Amniotic epithelial cell (primary cell): ENCODE data around the gene ERBB3.
A peak's percentile ranks its signal among the peaks of the same experiment; 100 is the strongest.
"Not testable (repeated sequence)": the region's sequence is repeated elsewhere in the genome, so short reads cannot be mapped to it uniquely, and the experiment has no call there.

Experiments
- DNase-seq: peaks from one replicate; pipeline ENCODE4 v3.0.0-alpha.2; 2010; ENCODE audit warnings: low read depth

The ERBB3 gene

DNA sequence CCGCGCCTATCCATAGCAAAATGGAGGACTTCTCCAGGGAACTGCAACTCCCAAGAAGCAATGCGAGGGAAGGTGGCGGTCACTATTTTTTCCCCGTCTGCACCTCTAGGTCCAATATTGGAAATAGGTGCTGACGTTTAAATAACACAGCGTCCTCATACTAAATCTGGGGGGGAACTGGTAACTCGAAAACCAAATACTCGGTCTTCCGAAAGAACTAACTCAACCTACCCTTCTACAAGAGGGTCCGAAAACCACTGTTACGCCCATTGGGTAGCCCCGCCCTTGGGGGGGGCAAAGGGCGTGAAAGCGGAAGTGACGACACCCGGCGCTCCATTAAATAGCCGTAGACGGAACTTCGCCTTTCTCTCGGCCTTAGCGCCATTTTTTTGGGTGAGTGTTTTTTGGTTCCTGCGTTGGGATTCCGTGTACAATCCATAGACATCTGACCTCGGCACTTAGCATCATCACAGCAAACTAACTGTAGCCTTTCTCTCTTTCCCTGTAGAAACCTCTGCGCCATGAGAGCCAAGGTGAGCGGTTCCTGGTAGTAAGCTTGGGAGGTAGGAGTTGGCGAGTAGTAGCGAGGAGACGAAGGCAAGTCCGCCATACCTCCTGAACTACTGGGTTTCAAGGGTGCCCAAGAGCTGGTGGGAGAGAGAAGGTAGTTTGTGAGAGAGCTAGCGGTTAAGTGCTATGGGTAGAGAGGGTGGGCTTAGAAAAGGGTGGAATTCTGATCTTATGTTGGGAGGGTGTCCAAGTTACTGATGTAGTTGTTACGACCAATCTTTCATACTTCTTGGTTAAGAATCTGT lies 36.5 kb downstream of the ERBB3 start, which contains the start of gene RPL41:
Gene RPL41 (plus strand): TSS at position 367 of the 815 bp plus-strand sequence.
- peak; percentile 87 for DNase-seq

DNA sequence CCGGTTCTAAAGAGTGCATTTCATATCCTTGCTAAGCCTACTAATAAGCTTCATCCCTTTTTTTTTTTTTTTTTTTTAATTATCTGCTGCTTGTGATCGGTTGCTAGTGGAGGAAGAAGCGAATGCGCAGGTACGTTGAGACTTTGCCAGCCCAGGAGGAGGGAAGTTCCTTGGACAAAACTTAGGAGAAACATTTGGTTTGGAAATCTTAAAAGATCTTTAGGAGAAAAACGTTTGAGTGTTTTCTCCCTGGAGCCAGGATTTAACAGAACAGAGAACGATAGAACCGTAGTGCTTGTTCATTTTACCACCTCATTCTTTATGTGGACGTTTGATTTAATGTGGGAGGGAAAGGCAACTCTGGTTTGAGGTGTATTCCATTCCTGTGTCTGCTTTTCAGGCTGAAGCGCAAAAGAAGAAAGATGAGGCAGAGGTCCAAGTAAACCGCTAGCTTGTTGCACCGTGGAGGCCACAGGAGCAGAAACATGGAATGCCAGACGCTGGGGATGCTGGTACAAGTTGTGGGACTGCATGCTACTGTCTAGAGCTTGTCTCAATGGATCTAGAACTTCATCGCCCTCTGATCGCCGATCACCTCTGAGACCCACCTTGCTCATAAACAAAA lies 37.2 kb downstream of the ERBB3 start:
- DNase-seq: not testable (repeated sequence)

DNA sequence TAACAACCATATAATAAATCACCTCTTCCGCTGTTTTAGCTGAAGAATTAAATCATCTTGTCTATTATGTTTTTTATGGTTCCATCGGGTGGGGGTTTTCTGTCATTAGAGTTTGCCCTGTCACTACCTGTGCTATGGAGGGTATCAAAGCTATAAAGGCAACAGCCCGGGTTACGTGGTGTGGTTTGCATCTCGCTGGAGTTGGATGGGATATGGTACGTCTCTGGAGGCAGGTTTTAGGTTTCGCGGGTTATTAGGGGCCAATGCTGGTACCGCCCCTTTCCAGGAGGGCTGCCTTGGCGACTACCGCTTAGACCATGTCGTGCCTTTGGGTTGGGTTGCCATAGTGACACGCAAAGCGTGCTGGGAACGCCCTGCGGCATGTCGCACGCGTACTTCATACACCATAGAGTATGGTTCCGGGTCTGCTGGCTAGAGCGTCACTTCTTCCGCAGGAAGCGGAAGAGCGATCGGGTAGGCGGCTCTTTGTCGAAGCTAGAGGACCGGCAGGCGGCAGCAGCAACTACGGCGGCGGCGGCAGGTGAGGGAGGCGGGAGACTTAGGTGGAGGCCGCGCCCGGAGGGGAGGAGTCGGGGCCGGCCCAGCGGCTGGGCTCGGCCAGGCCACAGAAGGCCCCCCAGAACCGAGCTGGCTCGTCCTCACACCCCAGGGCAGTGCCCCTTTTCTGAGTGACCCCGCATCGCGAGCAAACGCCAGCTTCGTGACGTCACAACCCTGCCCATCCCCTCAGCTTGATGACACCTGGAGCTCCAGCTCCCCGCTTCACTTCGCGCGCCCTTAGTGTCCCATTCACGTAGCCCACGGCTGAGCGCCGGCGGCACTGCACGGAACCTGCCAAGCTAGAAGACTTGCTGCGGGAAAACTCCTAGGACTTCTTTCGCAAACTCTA lies 38.1 kb downstream of the ERBB3 start, which contains the start of gene ZC3H10:
Gene ZC3H10 (plus strand): TSS at position 489 of the 910 bp plus-strand sequence. CDS start 2,297 bp downstream, outside the sequence.
- DNase-seq: peak; percentile 99

DNA sequence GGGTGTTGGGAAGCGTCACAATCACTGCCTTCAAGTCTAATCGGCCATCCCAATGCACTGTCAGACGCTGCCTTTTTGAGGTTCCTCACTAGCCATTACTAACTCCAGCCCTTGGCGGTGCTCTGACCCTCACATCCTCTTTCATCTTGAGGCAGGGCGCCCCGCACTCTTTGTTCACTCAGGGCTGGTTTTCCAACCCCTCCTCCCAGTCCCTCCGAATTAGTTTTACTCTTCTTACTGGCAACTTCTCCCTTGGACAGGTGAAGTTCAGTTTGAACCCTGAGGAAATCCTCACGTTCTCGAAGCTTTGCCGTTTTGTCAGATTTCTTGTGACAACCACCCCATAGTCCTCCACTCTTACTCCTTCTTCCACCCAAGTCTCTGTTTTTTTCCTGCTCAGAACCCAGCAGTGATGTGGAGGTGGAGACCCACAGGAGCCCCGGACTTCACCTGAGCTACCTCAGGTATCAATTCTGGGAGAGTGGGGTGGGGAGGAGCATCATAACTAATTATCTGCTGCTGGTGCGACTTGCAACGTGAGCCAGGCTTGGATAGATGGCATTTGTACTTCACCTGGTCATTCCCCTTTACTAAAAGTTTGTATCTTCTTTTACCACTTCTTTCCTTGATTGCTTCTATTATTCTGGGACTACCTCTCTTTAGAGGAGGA lies 38.9 kb downstream of the ERBB3 start:
- no peak for DNase-seq

DNA sequence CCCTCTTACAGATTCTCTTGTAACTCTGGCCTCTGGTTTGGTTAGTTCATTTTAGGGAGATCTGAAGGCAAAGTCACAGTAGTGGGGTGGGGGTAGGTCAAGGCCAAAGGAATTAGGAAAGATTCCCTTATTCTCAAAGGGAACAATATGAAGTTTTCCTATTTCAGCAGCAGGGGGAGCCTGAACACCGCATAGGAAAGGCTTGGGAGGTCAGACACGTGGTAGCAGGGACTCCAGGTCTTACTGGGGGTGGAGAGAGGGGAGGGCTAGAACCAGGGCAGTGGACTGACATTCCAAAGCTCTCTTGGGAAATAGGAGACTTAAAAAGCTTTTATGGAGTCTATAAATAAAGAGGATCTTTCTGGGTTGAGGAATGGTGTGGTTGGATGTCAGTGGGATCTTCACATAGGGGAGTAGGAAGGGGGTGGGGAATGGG lies 39.4 kb downstream of the ERBB3 start:
- peak; percentile 97 for DNase-seq

DNA sequence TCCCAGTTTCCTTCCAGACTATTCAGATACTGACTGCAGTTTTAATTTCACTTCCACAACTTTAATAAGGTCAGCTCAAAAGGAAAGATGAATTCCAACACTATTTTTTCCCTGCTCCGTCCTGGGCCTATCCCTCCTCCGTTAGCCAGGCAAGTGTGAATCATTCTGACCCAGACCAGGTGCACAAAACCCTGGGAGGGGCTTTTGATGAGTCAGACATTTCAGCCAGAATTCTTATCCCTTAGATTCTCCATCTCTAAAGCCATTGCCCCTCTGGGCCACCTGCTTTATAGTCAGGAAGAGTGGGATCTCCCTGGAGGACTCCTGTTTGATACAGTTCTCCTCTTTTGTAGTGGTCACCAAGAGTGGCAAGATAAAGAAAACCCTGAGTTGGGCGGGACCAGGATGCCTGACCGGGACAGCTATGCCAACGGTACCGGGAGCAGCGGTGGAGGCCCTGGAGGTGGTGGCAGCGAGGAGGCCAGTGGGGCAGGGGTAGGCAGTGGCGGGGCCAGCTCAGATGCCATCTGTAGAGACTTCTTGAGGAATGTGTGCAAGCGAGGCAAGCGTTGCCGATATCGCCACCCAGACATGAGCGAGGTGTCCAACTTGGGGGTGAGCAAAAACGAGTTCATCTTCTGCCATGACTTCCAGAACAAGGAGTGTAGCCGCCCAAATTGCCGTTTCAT lies 40.3 kb downstream of the ERBB3 start:
- no peak for DNase-seq

DNA sequence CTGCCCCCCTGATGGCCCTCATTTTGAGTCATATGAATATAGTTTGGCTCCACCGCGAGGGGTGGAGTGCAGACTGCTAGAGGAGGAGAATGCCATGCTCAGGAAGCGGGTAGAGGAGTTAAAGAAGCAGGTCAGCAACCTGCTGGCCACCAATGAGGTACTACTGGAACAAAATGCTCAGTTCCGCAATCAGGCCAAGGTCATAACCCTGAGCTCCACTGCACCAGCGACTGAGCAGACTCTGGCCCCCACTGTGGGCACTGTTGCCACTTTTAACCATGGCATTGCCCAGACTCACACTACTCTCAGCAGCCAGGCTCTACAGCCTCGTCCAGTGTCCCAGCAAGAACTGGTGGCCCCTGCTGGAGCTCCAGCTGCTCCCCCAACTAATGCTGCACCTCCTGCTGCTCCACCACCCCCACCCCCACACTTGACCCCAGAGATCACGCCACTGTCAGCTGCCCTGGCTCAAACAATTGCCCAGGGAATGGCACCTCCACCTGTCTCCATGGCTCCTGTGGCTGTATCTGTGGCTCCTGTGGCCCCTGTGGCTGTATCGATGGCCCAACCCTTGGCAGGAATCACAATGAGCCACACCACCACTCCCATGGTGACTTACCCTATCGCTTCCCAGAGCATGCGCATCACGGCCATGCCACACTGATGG lies 41.4 kb downstream of the ERBB3 start:
- no peak for DNase-seq

DNA sequence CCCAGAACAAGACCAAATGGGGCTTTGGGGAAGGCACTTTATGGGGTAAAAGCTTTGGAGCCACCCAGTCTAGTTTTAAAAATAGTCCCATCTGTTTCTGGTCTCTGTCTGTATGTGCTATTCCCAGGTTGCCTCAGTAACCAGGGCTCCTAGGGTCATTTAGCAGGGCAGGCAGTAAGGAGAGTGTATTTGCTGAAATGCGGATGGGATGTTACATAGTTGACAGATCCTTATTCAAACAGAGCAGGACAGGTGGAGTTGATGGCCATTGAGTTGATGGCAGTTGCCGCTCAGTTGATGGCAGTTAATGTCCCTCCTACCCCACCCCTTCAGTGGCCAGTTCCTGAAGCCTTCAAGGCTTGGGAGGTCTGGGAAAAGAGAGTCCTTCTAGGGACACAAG lies 42.7 kb downstream of the ERBB3 start:
- no peak for DNase-seq

DNA sequence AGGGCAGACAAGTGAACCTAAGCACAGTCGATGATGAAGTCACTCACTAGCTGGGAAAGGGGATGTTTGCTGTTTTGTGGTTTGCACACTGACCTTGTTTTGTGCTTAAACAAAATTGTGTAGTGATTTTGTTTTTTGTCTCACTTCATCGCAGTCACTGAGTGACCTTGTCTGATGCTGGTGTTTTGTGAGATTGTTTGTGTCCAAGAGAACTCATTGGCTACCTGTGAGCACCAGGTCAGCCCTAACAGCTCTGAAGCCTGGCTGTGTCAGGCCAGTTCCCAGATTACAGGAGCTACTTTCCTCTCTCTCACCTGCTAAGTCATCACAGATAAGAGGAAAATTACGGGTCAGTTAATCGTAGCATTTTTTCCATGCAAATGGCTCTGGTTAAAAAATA lies 44.2 kb downstream of the ERBB3 start:
- no peak for DNase-seq

DNA sequence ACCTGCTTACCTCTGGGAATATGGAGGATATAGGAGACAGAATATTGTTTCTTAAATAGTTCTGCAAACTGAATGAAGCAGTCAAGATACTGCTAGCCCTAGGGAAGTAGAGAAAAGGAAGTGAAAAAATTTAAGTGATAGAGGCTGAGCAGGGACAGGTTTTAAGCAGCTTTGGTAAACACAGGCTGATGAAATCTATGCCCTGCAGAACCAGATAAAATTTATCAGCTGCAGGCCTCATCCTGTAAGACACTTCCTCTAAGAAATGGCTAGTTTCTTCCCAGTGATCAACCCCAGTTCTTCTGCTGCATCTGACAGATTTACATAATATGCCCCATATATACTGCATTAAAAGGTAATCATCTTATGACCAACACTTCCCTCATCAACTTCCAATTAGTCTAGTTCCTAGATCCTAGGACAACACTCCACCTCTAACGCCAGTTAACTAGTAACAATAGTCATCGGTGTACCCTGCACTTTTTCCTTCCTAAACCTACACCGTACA lies 46.8 kb downstream of the ERBB3 start:
- no peak for DNase-seq

DNA sequence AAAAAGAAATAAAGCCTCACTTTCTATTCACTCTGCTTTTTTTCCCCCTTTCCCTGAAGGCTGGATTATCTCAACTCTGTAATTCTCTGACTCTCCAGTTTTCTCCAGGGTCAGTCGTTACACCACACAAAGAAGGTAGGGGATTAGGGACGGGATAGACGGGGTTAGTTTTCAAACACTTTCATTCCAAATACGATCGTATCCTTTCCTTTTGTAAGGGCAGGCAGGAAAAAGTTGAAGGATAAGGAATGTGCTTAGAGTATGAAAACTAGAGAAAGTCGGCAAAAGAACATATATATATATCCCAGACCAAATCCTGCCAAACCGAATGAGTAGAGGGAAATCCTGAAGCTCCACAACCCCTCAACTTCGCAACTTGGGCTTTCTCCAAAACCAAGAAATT lies 47.5 kb downstream of the ERBB3 start:
- no peak for DNase-seq

DNA sequence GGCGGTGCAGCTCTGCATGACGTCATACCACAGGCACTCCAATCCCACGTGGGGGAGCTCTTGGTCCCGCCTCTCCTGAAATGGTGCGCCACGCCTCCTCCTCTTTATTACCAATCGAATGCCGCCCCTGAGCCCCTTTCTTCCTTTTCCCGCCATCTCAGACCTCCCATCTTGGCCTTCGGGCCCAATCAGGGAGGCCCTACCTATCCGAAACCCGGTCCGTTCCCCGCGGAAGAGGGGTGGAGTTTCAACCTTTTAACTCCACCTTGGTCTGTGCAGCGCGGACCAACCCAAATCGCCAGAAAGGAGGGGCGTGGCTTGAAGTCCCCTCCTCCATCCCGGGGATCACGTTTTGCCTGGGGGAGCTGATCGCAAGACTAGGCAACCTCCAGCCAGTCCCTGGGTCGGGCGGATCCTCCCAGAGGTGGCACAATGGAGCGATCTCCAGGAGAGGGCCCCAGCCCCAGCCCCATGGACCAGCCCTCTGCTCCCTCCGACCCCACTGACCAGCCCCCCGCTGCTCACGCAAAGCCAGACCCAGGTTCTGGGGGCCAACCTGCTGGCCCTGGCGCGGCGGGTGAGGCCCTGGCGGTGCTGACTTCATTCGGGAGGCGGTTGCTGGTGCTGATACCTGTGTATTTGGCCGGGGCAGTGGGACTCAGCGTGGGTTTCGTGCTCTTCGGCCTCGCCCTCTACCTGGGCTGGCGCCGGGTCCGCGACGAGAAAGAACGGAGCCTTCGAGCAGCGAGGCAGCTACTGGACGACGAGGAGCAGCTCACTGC lies 48.1 kb downstream of the ERBB3 start, which contains the start of gene ESYT1:
Gene ESYT1 (plus strand): TSS at position 380 of the 782 bp plus-strand sequence. CDS start 53 bp downstream, at position 433.
- peak; percentile 99 for DNase-seq

DNA sequence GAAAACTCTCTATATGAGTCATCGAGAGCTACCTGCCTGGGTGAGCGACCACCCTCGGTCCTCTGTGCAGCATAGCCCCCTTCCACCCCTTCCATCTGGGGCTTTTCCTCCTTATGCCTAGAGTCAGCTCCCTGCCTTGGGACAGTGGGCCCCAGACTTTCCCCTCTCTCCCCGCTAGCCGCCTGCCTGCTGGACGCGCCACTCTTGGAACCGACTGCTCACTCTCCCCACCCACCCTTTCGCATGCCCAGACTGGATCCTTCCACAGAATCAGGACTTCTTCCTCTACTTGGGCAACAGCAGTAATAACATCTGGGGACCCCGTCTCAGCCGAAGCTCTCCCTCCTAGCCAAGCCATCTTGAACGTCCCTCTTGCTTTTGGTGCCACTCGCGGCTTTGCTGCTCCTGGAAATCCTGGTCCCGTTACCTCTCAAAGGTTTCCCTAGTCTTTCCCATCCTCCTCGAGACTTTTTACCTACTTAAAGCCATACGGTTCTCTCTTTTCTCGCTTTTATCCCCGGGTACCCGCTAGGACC lies 48.8 kb downstream of the ERBB3 start:
- DNase-seq: no peak

DNA sequence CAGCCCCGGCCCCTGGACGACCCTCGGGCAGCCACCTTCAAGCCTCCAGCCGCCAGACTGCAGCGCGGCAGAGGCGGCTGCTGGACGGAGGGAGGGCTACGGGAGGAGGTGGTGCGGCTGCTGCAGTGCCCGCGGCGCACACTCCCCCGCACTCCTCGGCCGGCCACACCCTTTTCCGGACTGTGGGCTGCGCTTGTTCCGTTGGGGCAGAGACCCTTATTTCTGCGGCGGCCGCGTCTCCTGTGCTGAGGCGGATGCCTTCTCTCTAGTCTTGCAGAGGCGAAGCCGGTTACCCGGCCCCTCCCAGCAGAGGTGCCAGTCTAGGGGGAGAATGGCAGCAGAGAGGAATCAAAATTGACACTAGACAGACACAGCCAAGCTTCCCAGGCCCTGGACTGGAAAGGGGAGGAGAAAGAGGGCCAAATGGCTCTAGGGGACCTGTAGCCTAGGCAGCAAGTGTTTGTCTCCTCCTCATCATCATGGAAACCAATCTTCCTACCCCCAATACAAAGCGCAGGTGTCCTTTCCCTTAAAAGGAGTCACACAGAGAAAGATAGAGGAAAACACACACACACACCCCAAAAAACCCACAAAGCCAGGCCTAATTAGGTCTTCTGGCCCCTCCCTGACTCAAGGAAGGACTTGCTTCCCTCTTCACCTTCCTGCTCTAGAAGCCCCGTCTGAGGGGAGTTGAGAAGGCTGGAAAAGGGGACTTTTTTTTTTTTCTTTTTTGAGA lies 49.4 kb downstream of the ERBB3 start:
- DNase-seq: no peak

DNA sequence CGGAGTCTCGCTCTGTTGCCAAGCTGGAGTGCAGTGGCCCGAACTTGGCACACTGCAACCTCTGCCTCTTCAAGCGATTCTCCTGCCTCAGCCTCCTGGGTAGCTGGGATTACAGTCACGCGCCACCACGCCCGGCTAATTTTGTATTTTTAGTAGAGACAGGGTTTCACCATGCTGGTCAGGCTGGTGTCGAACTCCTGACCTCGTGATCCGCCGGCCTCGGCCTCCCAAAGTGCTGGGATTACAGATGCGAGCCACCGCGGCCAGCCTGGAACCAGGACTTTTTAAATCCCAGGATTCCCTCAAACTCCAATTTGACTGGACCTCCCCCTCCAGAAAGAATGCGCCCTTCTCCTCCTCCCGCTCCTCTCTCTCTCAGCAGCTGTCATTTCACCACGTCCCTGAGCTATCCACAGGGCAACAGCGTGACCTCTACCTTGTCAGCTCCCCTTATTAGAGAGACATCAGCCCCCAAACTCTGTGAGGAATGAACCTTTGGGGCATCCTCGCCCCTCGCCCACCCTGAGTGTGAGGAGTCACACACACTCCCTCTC lies 50.1 kb downstream of the ERBB3 start:
- no peak for DNase-seq

DNA sequence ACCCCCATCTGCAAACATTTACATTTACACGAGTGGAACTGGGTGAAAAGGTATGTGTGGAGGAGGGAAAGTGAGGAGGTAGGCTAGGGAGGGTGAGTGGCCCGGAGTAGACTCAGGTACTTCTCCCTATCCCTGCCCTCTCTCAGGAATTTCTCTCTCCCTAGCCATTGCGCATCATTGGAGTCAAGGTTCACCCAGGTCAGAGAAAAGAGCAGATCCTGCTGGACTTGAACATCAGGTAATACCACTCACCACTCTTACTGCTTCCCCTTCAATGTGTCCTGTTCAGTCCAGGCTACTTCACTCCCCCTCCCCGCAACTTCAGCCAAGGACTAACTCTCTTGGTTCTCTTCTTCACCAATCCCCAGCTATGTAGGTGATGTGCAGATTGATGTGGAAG lies 50.9 kb downstream of the ERBB3 start:
- DNase-seq: no peak

DNA sequence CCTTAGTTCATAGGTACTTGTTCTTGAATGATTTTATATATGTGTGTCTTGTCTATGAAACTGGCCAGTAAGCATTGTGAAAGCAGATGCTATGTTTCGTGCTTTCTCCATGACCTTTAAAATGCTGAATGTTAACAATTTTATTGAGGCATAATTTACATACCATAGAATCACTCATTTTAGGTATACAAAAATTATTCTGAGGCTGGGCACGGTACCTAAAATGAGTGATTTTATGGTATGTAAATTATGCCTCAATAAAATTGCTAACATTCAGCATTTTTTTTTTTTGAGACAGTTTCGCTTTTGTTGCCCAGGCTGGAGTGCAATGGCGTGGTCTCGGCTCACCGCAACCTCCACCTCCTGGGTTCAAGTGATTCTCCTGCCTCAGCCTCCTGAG lies 54.9 kb downstream of the ERBB3 start:
- no peak for DNase-seq
